Measurements from ENCODE around the gene MRPL40.
"Not testable (repeated sequence)": the region's sequence is repeated elsewhere in the genome, so short reads cannot be mapped to it uniquely, and the experiment has no call there.

The MRPL40 gene

DNA sequence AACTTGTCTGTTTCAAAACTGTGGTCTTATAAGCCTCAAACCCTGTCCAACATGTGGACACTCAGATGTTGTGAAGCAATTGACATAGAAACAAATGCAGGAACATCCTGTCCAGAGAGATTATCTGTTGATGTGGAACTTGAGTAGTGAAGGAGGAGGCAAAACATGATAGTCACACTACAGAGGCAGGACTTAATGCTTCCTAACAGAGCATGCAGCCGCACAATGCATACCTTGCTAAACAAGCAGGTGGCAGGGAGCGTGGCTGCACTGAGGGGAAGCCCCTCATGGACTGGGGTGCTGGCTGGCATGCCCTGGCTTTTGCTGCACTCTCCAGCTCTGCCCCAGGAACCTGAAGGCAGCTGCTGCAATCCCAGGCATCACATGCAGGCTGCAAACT lies 9.8 kb downstream of the MRPL40 start:
- no peak for DNase-seq

DNA sequence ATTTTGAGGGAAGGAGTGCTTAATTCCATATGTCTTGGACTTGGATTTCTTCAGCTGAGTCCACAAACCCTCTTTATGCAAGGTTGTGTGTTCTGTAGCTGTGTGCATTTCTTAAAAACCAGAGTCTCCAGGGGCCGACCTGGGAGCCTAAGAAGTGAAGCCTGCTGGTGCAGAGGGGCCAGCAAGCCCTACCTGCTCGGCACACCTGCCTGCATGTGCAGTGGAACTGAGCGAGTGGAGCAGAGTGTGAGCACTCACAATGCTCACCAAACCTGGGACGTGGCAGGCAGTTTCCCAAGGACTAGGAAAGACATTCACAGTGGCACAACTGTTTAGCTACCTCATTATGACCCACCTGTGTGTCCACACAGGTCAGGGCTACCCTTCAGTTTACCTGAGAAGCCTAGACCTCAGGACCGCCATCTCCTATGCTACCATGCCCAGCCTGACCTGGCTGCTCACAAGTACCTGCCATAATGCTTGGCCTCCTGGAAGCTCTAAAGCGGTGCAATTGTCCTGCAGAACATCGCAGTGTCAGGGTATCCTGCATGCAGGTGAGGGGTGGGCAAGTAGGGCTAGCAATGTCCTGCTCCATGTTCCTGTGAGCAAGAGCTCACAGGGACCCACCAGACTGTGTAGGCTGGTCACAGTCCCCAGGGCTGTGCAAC lies 11.3 kb downstream of the MRPL40 start:
- DNase-seq: no peak

DNA sequence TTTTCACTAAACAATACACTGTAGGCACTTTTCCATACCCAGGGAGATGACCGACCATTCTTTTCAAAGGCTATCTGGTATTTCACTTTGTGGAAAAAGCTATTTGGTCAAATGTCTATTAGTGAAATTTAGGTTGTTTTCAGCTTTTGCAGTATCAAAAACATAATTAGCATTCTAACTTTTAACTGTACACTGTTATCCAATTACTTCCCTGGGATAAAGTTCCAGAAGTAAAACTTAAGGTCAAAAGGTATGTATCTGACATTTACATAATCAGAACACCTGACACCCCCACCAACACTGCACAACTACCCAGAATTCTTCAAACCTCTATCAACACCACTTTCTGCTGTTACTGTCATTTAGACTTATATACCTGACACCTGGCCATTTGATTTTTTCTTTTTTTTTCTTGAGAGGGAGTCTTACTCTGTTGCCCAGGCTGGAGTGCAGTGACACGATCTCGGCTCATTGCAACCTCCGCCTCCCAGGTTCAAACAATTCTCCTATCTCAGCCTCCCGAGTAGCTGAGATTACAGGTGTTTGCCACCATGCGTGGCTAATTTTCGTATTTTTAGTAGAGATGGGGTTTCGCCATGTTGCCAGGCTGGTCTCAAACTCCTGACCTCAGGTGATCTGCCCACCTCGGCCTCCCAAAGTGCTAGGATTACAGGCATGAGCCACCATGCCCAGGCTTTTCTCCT lies 13.1 kb downstream of the MRPL40 start:
- not testable (repeated sequence) for DNase-seq

DNA sequence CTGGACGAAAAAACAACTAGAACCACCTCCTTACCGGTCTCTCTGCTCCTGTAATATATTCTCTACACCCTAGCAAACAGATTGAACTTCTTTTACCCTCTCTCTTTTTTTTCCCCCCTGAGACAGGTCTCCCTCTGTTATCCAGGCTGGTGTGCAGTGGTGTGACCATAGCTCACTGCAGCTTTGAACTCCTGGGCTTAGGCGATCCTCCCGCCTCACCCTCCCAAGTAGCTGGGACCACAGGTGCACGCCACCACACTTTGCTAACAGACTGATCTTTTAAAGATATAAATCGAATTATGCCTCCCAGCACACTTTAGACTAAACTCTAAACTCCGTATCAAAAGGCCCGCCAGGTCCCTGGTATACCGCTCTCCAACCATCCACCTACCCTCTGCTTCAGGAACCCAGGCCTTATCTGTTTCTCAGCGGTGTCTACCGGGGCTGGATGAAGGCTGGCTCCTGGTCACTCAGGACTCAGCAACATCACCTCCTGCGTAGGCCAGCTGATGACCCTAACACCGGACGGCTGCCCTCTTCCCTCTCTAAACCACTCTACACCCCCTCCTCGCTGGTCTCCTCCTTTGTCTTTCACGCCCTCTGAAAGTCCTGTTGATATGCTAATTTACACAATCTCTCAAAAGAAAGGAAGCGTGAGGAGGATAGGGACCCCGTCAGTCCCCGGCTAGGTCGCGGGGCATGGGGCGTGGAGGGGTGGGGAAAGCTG lies 14.4 kb downstream of the MRPL40 start:
- DNase-seq: no peak

DNA sequence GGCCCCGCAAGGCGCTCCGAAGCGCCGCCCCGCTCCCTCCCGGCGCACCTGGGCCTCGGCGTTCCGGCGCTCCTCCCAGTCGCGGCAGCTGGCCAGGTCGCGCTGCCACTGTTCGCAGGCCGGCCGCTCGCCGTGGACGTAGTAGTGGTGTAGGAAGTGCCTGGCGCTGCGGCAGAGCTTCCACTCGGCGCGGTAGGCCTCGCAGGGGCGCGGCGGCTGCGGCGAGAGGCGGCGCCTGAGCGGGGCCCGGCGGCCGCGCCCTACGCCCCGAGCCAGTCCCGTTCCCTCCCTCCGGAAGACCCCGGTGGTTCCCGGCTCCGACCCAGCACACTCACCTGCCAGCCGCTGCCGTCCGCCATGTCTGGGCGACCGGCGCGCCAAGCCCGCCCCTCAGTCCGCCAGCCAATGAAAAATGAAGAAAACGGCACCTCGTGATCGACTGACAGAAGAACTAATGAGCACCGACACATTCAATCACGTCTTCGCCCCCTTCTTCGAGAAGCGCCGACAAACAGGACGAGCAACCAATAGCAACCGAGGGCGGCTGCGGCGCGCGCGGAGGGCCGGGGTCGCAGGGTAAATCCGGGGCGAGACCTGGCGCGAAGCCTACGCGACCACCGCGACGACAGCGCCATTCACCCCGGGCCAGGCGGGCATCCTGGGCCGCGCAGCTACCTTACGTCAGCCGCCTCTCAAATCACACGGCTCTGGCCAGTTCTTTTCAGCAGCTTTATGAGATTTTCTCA lies 15.2 kb downstream of the MRPL40 start, which contains the start of gene C22orf39:
C22orf39 (minus strand) TSS at position 382 of the 746 bp plus-strand sequence; CDS start at position 359, 23 bp downstream.
- peak; percentile 92 for DNase-seq

DNA sequence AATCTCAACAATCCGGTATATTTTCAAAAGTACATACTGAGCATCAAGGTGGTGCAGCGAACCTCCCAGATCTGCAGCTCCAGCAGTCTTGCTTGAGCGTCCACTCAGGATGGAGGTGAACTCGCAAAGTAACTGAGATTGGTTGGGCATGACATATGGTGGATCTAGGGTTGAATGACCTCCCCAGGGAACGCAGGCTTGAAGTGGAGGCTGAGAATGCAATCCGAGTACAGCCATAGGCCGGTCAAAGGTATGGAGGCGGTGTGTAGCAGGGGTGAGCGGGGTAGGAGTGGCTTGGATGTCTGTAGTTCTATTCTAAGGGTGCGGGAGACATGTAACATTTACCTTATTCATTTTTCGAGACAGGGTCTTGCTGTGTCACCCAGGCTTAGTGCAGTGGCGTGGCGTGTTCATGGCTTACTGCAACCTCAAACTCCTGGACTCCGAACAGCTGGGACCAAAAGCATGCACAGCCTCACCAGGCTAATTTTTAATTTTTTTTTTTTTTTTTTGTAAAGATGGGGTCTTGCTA lies 15.8 kb downstream of the MRPL40 start:
- no peak for DNase-seq

DNA sequence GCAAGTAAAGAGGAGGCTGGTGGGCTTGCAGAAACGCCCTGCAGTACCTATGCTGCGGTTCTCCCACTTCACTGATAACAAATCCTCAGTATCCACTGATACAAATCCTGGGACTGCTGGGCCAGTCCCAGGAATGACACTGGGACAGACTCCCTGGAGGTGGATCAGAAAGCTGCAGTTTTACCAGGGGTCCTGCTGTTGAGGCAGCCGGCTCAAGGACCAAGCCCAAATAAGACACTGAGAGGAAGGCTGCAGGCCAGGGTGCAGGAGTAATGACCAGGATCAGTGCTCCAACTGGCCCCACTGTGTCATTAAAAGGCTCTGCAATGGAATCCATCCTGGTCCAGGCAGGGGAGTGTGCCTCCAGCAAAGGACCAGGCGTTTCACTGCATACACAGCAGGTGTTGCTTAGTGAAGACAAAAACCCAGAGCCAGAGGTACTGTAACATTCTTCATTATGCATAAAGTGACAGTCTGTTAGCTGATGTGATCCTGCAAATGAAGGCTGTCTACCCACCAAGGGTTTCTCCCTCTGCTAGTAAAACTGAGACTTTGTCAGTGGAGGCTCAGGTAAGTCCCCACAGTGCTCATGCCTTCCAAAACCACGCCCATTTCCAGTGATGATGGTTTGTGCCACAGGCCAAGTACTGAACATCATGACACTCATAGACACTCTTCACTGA lies 16.5 kb downstream of the MRPL40 start:
- DNase-seq: no peak

DNA sequence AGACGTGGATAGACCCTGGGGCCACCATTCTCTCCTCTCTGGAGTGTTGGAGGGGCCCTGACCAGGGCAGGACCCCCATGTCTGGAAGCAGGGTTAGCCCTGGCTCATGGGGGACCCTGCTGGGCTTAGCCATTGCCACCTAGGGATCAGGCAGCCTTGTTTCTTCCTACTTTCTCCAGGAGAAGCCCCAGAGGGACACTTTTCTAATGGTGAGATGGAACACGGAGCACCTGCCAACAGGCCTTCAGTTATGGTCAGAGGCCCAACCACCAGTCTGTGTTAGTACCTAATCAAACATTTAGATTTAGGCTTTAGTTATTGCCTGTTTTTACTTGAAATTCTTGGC lies 17.1 kb downstream of the MRPL40 start:
- DNase-seq: no peak

DNA sequence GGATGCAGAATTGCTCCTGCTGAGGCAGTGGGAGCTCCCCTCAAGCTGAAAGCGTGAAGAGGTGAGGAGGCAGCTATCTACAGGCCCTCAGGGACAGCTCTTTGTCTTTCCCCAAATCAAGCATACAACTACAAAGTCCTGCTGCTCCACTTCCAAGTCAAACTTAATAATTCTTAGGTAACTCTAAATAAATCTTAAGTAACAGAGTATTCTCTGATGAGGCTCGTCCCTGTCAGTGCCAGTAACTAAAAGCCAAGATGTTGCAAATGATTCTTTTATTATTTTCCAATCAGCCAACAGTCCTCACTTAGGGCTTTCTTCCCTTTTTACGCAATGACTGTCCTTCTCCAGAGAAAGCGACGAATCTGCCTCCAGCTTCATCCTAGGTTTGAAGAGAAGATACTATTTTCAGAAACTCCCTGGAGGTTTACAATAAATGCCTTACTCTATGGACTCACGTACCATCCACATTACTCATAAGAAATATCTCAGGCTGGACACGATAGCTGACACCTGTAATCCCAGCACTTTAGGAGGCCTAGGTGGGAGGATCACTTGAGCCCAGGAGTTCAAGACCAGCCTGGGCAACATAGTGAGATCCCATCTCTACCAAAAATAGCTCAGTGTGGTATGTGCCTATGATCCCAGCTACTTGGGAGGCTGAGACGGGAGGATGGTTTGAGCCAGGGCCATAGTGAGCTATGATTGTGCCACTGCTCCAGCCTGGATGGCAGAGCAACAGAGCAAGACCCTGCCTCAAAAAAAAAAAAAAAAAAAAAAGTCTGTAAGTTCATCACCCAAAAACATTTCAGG lies 18.2 kb downstream of the MRPL40 start:
- no peak for DNase-seq

DNA sequence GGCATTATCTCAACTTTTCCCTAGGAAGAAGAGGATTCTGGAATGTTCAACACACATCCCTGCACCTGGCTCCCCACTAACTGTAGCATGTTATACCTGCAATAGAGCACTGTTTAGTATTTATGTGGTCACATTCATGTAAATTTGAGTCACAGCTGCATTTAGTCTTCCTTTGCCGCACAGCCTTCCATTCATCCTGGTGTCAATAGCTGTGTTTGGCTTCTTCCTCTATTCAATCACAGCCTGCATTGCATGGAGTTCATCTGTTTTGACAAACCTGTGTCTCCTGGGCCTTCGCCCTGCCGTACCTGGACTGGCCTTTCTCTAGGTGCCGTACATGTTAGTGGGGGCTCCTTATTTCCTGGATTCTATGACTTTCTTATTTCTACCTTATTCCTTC lies 19.2 kb downstream of the MRPL40 start:
- DNase-seq: no peak

DNA sequence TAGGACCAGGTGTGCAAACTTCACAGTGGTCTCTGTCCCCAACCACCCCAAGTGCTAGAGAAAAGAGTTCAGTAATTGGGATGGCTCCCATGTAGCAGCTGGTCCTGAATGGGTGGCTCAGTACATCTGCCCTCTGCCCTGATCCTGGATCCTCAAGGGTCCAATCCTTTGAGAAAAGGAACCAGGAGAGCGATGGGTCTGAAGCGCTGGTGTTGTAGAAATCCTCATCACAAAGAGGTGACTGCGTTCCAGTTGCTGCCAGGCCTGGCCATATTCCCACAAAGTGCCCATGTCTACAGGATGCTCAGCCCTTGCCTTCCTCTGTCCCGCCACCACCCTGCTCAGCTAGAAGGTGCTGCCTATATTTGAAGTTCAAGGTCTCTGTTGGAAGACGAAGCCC lies 21.4 kb downstream of the MRPL40 start:
- DNase-seq: no peak

DNA sequence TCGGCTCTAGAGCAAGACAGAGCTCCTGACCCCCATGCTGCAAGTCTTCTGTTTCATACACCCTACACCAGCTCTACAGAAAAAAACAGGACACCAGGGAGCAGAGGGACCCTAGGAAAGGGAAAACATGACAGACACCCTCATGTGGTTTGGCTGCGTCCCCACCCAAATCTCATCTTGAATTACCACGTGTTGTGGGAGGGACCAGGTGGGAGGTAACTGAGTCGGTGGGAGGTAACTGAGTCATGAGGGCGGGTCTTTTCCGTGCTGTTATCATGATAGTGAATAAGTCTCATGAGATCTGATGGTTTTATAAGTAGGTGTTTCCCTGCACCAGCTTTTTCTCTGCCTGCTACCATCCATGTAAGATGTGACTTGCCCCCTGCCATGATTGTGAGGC lies 21.8 kb downstream of the MRPL40 start:
- DNase-seq: no peak

DNA sequence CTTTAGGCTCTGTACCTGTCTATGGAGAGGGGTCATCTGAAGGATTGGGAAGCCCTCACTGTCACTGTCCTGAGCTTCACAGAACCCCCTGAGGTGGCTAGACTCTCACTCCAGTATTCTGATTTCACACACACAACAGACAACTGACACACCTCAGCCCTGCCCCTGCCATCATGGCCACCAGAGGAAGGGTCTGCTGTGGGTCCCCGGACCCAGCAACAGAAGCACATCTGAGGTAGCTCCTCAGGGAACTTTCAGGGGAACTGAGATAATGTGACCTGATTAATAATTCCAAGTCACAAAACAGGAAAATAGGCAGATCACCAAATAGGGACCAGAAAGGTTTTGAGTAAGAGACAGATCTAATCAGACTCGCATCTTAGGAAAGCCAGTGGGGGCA lies 22.7 kb downstream of the MRPL40 start:
- no peak for DNase-seq

DNA sequence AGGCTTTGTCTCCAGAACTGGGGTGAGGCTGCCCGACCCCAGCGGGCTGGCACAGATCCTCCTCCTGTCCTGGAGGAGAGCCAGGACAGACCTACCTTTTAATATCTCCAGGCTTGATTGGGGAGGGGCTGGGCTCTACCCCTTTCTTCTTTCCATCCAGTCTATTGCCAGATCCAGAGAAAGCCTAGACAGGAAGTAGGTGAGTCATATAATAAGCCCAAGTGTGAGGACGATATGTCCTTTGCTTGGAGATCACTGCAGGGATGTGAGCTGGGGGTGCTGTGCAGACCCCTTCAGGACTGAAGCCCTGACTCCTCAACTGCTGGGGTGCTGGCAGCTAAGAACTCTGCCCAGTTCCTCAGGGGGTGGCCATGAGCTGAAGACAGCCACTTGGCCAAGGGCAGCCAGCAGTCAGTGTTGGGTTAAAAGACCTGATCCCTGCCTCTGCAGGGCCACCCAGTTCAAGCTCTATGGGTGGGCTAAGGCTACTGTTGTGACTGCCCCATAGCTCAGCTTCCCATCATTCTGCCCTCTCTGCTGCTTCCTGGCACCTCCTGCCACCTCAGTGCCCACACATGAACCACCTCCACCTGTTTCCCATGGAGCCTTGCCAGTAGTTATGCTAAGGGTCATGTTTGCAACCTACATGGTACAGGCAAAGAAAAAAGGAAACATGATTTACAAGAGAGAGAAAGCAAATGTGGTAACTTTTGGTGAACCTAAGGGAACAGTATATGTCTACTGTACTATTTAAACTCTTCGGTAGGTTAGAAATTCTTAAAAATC lies 23.4 kb downstream of the MRPL40 start:
- DNase-seq: no peak

DNA sequence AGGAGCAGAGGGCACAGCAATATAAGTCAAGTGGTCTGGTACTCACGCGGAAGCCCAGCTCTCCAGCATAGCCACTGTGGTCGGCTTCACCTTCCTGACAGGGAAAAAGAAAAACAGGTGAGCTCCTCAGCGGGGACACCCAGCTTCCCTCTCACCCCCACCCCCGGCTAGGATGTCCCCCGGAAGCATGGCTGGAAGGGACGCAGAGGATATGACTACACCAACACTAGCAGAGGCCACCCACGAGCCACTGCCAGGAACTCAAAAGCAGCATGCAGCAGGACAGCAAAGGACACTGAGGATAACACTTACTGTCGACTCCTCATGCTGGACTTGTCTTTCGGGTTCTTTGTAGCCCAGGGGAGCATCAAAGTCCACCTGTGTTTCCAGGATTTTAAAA lies 24.2 kb downstream of the MRPL40 start:
- no peak for DNase-seq

DNA sequence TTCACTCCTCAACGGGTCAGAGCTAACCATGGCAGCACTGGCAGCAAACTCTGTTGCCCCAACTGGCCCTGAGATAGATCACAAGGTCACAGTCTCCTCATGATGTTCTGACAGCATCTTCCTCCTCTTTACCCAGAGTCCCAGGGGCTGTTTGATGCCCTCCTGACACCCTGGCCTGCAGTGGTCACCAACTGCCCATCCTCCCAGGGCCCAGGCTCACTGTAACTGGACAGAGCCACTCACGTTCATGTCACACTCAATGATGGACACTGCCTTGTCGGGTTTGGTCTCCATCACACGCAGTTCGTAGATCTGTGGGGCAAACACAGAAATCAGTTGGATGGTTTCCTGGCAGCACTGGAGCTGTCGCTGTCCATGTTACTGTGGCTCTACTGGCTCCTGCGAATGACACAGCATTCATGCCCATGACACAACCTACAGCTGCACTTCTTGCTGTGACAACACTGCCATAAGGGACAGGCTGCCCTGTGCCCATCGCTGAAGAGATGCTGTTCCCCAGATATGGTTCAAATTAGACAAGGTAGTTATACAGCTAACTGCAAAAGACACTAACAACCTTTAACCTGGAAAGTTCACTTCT lies 25.6 kb downstream of the MRPL40 start:
- no peak for DNase-seq

DNA sequence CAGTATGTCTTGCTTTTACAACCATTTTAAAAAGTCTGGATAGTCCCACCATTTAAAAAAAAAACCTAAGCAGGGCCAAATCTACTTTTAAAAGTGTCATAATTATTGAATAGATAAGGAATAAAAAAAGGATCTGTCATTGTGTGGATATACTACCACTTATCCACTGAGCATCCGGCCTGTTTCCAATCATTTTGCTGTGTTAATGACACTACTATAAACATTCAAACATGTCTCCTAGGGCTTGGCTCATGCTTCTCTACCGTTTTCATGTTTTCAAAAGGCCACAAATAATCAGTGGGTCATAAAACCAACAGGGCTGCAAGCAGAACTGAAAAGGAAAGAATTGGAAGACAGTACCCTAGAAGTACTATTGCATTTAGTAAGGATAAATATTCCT lies 27.7 kb downstream of the MRPL40 start:
- DNase-seq: no peak

DNA sequence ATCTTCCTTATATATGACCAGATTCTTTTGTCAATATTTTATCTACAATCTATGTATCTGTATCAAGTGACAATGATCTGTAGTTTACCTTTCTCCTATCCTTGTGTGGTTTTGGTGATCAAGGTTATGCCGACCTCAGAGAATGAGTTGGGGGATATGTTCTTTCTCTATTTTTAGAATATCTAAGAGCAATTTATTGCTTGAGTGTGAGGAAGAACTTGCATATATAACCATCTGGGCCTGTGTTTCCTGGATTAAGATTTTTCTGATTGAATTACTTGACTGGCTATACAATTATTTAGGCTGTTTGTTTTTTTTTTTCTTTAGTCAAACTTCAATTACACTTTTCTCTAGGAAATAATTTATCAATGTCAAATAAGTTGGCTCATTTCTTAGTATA lies 29.2 kb downstream of the MRPL40 start:
- DNase-seq: no peak

DNA sequence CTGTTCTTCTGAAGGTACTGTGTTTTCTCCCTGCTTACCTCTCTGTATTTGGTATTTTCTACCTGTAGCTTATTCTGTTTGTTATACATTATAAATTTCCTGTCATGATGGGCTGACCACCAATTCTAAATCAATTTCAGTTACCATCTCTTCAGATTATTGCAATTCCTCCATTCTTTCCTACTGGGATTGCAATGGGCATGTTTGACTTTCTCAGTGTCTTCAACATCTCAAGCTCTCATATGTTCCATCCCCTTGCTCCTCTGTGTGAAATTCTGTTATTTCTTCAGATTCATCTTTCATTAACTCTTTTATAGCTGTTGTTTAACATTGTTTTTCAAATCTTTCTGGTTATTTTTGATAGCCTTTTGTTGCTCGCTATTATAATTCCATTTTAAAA lies 30.7 kb downstream of the MRPL40 start:
- DNase-seq: no peak

All from suppressor macrophage treated with lipopolysaccharide for 4 hours (primary cell).